MM.1S (cell line): Measurements from ENCODE around the gene MKKS.

ENCODE experiments used
- DNase-seq: peaks from one replicate; pipeline ENCODE4 v3.0.0-alpha.2; 2015
- H2AFZ ChIP-seq: fragments of 300-600 bp; sonication (generic); 2 replicates; pipeline ENCODE4 v1.6.0; 2016; ENCODE audit warnings: antibody characterized with exemption, low read length
- H3F3A ChIP-seq: fragments of 300-600 bp; sonication (generic); 2 replicates; pipeline ENCODE4 v1.6.1; 2016; ENCODE audit warnings: mild to moderate bottlenecking, antibody characterized with exemption, low read length, moderate library complexity, mixed read lengths; ENCODE audit not compliant: insufficient read depth
- H3K27ac ChIP-seq: fragments of 300-600 bp; sonication (generic); 2 replicates; pipeline ENCODE4 v1.5.1; 2016; ENCODE audit warnings: mild to moderate bottlenecking, low read length
- H3K27me3 ChIP-seq: fragments of 300-600 bp; sonication (generic); replicated peaks from 2 replicates; pipeline ENCODE4 v1.6.0; 2016; ENCODE audit warnings: low read length; ENCODE audit not compliant: insufficient read depth
- H3K36me3 ChIP-seq: fragments of 300-600 bp; sonication (generic); replicated peaks from 2 replicates; pipeline ENCODE4 v1.6.1; 2016; ENCODE audit warnings: mild to moderate bottlenecking, low read length, mixed read lengths; ENCODE audit not compliant: insufficient read depth
- H3K4me1 ChIP-seq: fragments of 300-600 bp; sonication (generic); 2 replicates; pipeline ENCODE4 v1.6.1; 2016; ENCODE audit warnings: low read length, mixed read lengths
- H3K4me2 ChIP-seq: fragments of 300-600 bp; sonication (generic); 2 replicates; pipeline ENCODE4 v1.6.0; 2016; ENCODE audit warnings: low read depth, low read length
- H3K4me3 ChIP-seq: fragments of 300-600 bp; sonication (generic); 2 replicates; pipeline ENCODE4 v1.5.1; 2016; ENCODE audit warnings: low read length, mixed read lengths
- H3K79me2 ChIP-seq: fragments of 300-600 bp; sonication (generic); 2 replicates; pipeline ENCODE4 v1.6.1; 2016; ENCODE audit warnings: mixed run types, low read length, mixed read lengths
- H3K9ac ChIP-seq: fragments of 300-600 bp; sonication (generic); 2 replicates; pipeline ENCODE4 v1.6.1; 2016; ENCODE audit warnings: low read length, mixed read lengths
- H3K9me2 ChIP-seq: fragments of 300-600 bp; sonication (generic); replicated peaks from 2 replicates; pipeline ENCODE4 v1.6.1; 2016; ENCODE audit warnings: mild to moderate bottlenecking, low read length, mixed read lengths; ENCODE audit not compliant: insufficient read depth
- H3K9me3 ChIP-seq: fragments of 300-600 bp; sonication (generic); replicated peaks from 2 replicates; pipeline ENCODE4 v1.6.1; 2016; ENCODE audit warnings: mild to moderate bottlenecking, low read length, mixed read lengths; ENCODE audit not compliant: insufficient read depth
- H4K20me1 ChIP-seq: fragments of 300-600 bp; sonication (generic); 2 replicates; pipeline ENCODE4 v1.6.1; 2016; ENCODE audit warnings: mild to moderate bottlenecking, low read length, moderate library complexity, mixed read lengths; ENCODE audit not compliant: insufficient read depth
- EZH2 ChIP-seq: fragments of 300-600 bp; sonication (generic); optimal IDR thresholded peaks from 2 replicates; pipeline ENCODE3; 2017; ENCODE audit warnings: low read depth, mild to moderate bottlenecking, antibody characterized with exemption, low read length, mixed read lengths
- EZH2phosphoT487 ChIP-seq: fragments of 300-600 bp; sonication (generic); IDR thresholded peaks from 2 replicates; pipeline ENCODE4 v1.6.1; 2018; ENCODE audit warnings: antibody characterized with exemption, low read length
- TF ChIP-seq, protein P1 (sequence below): fragments of 300-600 bp; sonication (generic); IDR thresholded peaks from 2 replicates; pipeline ENCODE4 v1.5.1; 2016; ENCODE audit warnings: antibody characterized with exemption, low read length, mixed read lengths

Gene MKKS

GRCh38 chr20:10408108-10408813 lies 25.8 kb downstream of the MKKS start:
- no peak overlapping the region for H2AFZ ChIP-seq
- no peaks in the 10 kb centered on the region; the same call in 1 of the 2 replicates for H3F3A ChIP-seq
- no peak for TF ChIP-seq EZH2phosphoT487
- TF ChIP-seq, protein P1, sequence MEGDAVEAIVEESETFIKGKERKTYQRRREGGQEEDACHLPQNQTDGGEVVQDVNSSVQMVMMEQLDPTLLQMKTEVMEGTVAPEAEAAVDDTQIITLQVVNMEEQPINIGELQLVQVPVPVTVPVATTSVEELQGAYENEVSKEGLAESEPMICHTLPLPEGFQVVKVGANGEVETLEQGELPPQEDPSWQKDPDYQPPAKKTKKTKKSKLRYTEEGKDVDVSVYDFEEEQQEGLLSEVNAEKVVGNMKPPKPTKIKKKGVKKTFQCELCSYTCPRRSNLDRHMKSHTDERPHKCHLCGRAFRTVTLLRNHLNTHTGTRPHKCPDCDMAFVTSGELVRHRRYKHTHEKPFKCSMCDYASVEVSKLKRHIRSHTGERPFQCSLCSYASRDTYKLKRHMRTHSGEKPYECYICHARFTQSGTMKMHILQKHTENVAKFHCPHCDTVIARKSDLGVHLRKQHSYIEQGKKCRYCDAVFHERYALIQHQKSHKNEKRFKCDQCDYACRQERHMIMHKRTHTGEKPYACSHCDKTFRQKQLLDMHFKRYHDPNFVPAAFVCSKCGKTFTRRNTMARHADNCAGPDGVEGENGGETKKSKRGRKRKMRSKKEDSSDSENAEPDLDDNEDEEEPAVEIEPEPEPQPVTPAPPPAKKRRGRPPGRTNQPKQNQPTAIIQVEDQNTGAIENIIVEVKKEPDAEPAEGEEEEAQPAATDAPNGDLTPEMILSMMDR: no peak
- TF ChIP-seq EZH2: no peak
- no peaks in the 10 kb centered on the region for H3K9me2 ChIP-seq
- no peaks in the 10 kb centered on the region for H3K9me3 ChIP-seq
- no peak for DNase-seq
- H3K79me2 ChIP-seq: no peaks in the 10 kb centered on the region
- no peaks in the 10 kb centered on the region; the same call in 1 of the 2 replicates for H3K36me3 ChIP-seq
- H3K4me2 ChIP-seq: no peak overlapping the region
- no peaks in the 10 kb centered on the region for H3K27me3 ChIP-seq
- no peak overlapping the region for H3K9ac ChIP-seq
- no peak overlapping the region for H3K4me3 ChIP-seq
- no peak overlapping the region for H3K27ac ChIP-seq
- no peaks in the 10 kb centered on the region for H3K4me1 ChIP-seq
- no peaks in the 10 kb centered on the region for H4K20me1 ChIP-seq

DNA sequence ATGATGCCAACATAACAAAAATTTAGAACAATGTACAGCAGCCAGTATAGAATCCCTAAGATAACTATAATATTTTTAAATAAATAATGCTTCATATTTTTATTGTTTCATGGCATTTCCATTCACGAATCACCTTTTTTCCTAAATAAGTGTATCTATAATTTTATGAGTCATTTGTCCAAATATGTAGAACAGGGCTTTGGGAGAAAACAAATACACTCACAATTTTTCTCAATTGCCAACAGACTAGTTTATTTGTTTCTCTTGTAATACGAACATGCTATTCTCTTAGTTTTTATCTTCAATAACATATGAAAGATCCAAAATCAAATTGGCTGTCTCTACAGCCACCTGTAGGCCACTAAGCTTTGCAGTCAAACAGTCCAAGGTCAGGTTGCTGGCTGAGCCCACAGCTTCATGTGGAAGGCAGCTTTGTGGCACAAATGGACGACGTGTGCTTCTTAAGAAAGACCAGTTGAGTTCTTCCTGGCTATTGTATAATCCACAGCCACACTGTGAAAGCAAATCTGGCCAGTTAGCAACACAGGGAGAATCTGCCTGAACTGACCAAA lies 29.0 kb downstream of the MKKS start:
- no peak overlapping the region for H3K4me3 ChIP-seq
- no peaks in the 10 kb centered on the region for H3K4me1 ChIP-seq
- no peak for DNase-seq
- H3K9me2 ChIP-seq: no peaks in the 10 kb centered on the region
- no peaks in the 10 kb centered on the region; the same call in 1 of the 2 replicates for H3K36me3 ChIP-seq
- no peak overlapping the region for H2AFZ ChIP-seq
- no peaks in the 10 kb centered on the region; the same call in 1 of the 2 replicates for H3F3A ChIP-seq
- no peak overlapping the region for H3K4me2 ChIP-seq
- H4K20me1 ChIP-seq: no peaks in the 10 kb centered on the region
- H3K27ac ChIP-seq: no peak overlapping the region
- H3K9me3 ChIP-seq: no peaks in the 10 kb centered on the region
- TF ChIP-seq EZH2phosphoT487 (no peak), EZH2 (no peak)
- TF ChIP-seq, protein P1: no peak
- no peaks in the 10 kb centered on the region for H3K79me2 ChIP-seq
- no peak overlapping the region for H3K9ac ChIP-seq
- H3K27me3 ChIP-seq: no peaks in the 10 kb centered on the region

DNA sequence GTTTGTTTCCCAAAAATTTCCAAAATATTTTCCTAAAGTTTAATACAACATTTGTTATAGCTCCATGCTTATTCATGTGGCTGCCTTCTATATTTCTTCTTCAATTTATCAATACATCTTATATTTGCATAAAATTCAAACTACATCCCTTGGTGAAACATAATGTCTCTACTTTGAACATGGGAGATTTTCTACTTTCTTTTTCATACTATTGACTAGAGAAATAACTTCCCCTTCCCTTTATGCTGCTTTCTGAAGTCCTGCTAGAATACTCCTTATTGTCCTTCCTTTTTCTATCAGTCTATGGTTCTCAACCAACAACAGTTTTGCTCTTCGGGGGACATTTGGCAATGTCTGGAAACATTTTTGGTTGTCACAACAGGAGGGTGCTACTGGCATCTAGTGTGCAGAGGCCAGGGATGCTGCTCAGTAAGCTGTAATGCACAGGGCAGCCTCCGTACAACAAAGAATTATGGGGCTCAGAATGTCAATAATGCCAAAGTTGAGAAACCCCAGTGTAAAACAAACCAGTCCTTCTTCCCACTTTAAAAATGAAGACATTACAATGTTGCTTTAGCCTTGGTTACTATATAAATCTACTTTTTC lies 29.9 kb downstream of the MKKS start:
- Histone ChIP-seq H2AFZ (no peak overlapping the region), H3K4me2 (no peak overlapping the region), H3K4me1 (no peaks in the 10 kb centered on the region), H3K9ac (no peak overlapping the region), H3K36me3 (no peaks in the 10 kb centered on the region; the same call in 1 of the 2 replicates), H3K9me2 (no peaks in the 10 kb centered on the region), H3K9me3 (no peaks in the 10 kb centered on the region), H3K79me2 (no peaks in the 10 kb centered on the region), H4K20me1 (no peaks in the 10 kb centered on the region), H3K4me3 (no peak overlapping the region), H3K27me3 (no peaks in the 10 kb centered on the region), H3F3A (no peaks in the 10 kb centered on the region; the same call in 1 of the 2 replicates), H3K27ac (no peak overlapping the region)
- DNase-seq: no peak
- TF ChIP-seq, protein P1: no peak
- no peak for TF ChIP-seq EZH2phosphoT487
- TF ChIP-seq EZH2: no peak
